ENCODE results near the gene LSR. TPM values are rescaled to one million over a fixed set of nuclear protein-coding genes. Genes with fewer than 3 reads are reported as not detected.

The LSR gene
- total and polyA plus RNA-seq, 2 experiments from 2014 or later: 116 to 212 TPM

DNA sequence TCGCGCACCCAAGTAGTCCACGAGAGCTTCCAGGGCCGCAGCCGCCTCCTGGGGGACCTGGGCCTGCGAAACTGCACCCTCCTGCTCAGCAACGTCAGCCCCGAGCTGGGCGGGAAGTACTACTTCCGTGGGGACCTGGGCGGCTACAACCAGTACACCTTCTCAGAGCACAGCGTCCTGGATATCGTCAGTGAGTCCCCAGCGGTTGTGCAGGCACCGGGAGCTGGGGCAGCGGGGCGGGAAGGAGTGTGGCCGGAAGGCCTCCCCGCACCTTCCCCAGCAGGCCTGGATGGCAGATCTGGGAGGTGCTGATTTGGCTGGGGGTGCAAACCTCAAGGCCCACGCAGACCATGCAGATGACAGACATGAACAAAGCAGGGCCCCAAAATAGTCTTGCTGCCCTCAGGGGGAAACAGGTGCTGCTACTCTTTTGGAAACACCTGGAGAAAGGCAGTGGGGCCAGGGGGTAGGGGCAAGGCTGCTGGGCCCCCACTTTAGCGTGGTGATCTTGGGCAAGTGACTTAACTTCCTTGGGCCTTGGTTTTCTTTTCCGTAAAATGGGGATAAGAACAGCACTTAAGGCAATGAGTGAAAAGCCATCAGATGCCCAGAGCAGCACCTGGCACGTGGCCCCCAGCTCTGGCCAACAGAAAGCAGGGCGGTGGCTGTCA lies 47.1 kb downstream of the LSR start (continued):
- TF ChIP-seq, protein P1, sequence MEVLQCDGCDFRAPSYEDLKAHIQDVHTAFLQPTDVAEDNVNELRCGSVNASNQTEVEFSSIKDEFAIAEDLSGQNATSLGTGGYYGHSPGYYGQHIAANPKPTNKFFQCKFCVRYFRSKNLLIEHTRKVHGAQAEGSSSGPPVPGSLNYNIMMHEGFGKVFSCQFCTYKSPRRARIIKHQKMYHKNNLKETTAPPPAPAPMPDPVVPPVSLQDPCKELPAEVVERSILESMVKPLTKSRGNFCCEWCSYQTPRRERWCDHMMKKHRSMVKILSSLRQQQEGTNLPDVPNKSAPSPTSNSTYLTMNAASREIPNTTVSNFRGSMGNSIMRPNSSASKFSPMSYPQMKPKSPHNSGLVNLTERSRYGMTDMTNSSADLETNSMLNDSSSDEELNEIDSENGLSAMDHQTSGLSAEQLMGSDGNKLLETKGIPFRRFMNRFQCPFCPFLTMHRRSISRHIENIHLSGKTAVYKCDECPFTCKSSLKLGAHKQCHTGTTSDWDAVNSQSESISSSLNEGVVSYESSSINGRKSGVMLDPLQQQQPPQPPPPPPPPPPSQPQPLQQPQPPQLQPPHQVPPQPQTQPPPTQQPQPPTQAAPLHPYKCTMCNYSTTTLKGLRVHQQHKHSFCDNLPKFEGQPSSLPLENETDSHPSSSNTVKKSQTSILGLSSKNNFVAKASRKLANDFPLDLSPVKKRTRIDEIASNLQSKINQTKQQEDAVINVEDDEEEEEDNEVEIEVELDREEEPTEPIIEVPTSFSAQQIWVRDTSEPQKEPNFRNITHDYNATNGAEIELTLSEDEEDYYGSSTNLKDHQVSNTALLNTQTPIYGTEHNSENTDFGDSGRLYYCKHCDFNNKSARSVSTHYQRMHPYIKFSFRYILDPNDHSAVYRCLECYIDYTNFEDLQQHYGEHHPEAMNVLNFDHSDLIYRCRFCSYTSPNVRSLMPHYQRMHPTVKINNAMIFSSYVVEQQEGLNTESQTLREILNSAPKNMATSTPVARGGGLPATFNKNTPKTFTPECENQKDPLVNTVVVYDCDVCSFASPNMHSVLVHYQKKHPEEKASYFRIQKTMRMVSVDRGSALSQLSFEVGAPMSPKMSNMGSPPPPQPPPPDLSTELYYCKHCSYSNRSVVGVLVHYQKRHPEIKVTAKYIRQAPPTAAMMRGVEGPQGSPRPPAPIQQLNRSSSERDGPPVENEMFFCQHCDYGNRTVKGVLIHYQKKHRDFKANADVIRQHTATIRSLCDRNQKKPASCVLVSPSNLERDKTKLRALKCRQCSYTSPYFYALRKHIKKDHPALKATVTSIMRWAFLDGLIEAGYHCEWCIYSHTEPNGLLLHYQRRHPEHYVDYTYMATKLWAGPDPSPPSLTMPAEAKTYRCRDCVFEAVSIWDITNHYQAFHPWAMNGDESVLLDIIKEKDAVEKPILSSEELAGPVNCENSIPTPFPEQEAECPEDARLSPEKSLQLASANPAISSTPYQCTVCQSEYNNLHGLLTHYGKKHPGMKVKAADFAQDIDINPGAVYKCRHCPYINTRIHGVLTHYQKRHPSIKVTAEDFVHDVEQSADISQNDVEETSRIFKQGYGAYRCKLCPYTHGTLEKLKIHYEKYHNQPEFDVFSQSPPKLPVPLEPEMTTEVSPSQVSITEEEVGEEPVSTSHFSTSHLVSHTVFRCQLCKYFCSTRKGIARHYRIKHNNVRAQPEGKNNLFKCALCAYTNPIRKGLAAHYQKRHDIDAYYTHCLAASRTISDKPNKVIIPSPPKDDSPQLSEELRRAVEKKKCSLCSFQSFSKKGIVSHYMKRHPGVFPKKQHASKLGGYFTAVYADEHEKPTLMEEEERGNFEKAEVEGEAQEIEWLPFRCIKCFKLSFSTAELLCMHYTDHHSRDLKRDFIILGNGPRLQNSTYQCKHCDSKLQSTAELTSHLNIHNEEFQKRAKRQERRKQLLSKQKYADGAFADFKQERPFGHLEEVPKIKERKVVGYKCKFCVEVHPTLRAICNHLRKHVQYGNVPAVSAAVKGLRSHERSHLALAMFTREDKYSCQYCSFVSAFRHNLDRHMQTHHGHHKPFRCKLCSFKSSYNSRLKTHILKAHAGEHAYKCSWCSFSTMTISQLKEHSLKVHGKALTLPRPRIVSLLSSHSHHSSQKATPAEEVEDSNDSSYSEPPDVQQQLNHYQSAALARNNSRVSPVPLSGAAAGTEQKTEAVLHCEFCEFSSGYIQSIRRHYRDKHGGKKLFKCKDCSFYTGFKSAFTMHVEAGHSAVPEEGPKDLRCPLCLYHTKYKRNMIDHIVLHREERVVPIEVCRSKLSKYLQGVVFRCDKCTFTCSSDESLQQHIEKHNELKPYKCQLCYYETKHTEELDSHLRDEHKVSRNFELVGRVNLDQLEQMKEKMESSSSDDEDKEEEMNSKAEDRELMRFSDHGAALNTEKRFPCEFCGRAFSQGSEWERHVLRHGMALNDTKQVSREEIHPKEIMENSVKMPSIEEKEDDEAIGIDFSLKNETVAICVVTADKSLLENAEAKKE (CRISPR knock-in tag; IDR thresholded peaks at IDR 0.05): no peak
- TF ChIP-seq JUNB (IDR thresholded peaks at IDR 0.05; ENCODE audit: unreplicated experiment): no peak

DNA sequence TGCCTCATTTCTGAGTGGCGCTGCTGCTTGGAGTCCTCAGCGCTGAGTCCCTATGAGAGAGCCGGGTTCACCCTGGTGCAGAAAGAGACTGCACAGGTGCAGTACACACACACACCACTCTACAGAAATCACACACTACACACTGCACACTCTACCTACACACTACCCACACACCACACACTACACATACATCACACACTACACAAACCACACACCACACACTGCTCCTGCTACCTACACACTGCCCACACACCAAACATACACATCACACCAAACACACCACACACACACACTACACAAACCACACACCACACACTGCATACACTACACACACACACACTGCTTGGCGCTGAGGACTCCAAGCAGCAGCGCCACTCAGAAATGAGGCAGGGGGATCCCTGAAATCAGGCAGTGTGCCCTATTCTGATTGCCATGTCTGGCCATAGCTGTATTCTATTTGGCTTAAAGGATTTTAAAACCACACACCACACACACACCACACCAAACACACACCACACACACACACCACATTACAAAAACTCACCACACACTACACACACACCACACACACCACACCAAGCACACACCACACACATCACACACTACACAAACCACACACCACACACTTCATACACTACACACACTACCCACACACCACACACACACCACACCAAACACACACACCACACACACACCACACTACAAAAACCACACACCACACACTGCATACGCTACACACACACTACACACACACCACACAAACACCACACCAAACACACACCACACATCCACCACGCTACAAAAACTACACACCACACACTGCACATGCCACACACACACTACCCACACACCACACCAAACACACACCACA lies 48.1 kb downstream of the LSR start:
- peaks cover 5% of the 10 kb centered on the region for H3K27me3 Mint-ChIP-seq (ENCODE audit: insufficient read depth, low read depth, poor library complexity)
- no peak overlapping the region for H3K27ac ChIP-seq (ENCODE audit: low read depth)
- ATAC-seq: no peak
- TF ChIP-seq JUNB (IDR thresholded peaks at IDR 0.05; ENCODE audit: unreplicated experiment): no peak
- TF ChIP-seq ZNF331 (CRISPR knock-in tag; IDR thresholded peaks at IDR 0.05; ENCODE audit: low read depth): no peak
- no peak for TF ChIP-seq STAT1 (IDR thresholded peaks at IDR 0.05; ENCODE audit: unreplicated experiment)
- TF ChIP-seq EZH2 (IDR thresholded peaks at IDR 0.05; ENCODE audit: low read depth, unreplicated experiment): no peak
- TF ChIP-seq, protein P2, sequence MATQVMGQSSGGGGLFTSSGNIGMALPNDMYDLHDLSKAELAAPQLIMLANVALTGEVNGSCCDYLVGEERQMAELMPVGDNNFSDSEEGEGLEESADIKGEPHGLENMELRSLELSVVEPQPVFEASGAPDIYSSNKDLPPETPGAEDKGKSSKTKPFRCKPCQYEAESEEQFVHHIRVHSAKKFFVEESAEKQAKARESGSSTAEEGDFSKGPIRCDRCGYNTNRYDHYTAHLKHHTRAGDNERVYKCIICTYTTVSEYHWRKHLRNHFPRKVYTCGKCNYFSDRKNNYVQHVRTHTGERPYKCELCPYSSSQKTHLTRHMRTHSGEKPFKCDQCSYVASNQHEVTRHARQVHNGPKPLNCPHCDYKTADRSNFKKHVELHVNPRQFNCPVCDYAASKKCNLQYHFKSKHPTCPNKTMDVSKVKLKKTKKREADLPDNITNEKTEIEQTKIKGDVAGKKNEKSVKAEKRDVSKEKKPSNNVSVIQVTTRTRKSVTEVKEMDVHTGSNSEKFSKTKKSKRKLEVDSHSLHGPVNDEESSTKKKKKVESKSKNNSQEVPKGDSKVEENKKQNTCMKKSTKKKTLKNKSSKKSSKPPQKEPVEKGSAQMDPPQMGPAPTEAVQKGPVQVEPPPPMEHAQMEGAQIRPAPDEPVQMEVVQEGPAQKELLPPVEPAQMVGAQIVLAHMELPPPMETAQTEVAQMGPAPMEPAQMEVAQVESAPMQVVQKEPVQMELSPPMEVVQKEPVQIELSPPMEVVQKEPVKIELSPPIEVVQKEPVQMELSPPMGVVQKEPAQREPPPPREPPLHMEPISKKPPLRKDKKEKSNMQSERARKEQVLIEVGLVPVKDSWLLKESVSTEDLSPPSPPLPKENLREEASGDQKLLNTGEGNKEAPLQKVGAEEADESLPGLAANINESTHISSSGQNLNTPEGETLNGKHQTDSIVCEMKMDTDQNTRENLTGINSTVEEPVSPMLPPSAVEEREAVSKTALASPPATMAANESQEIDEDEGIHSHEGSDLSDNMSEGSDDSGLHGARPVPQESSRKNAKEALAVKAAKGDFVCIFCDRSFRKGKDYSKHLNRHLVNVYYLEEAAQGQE (IDR thresholded peaks at IDR 0.05; ENCODE audit: unreplicated experiment): no peak
- TF ChIP-seq NANOG (IDR thresholded peaks at IDR 0.05; ENCODE audit: borderline replicate concordance): no peak
- TF ChIP-seq, protein P3, sequence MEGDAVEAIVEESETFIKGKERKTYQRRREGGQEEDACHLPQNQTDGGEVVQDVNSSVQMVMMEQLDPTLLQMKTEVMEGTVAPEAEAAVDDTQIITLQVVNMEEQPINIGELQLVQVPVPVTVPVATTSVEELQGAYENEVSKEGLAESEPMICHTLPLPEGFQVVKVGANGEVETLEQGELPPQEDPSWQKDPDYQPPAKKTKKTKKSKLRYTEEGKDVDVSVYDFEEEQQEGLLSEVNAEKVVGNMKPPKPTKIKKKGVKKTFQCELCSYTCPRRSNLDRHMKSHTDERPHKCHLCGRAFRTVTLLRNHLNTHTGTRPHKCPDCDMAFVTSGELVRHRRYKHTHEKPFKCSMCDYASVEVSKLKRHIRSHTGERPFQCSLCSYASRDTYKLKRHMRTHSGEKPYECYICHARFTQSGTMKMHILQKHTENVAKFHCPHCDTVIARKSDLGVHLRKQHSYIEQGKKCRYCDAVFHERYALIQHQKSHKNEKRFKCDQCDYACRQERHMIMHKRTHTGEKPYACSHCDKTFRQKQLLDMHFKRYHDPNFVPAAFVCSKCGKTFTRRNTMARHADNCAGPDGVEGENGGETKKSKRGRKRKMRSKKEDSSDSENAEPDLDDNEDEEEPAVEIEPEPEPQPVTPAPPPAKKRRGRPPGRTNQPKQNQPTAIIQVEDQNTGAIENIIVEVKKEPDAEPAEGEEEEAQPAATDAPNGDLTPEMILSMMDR (conservative IDR thresholded peaks at IDR 0.05; ENCODE audit: low read depth in 2 of 2): no peak
- no peak for TF ChIP-seq EZH2phosphoT487 (IDR thresholded peaks at IDR 0.05; ENCODE audit: unreplicated experiment)
- no peak for TF ChIP-seq ZNF114 (CRISPR knock-in tag; IDR thresholded peaks at IDR 0.05)

More for the DNA sequence above, 48.1 kb downstream of the LSR start:
- no peaks in the 10 kb centered on the region for H3K36me3 Mint-ChIP-seq (ENCODE audit: low read depth)
- no peak overlapping the region for H3K4me3 Mint-ChIP-seq
- no peak overlapping the region for H3K4me3 ChIP-seq
- H3F3A ChIP-seq (replicated peaks; ENCODE audit: low read depth): peaks cover 13% of the 10 kb centered on the region
- no peak overlapping the region for H3K27ac Mint-ChIP-seq
- H3K4me1 Mint-ChIP-seq: peaks cover 11% of the 10 kb centered on the region
- H3K9me2 ChIP-seq (ENCODE audit: insufficient read depth): no peaks in the 10 kb centered on the region
- H3K27me3 ChIP-seq (ENCODE audit: insufficient read depth): no peaks in the 10 kb centered on the region
- DNase-seq (ENCODE audit: low spot score): no peak
- no peaks in the 10 kb centered on the region for H4K20me1 ChIP-seq (replicated peaks; ENCODE audit: insufficient read depth)
- H3K4me1 ChIP-seq (ENCODE audit: insufficient read depth): peaks cover 25% of the 10 kb centered on the region
- no peaks in the 10 kb centered on the region for H3K9me3 Mint-ChIP-seq
- no peak overlapping the region for H2AFZ ChIP-seq
- H3K36me3 ChIP-seq (ENCODE audit: insufficient read depth): no peaks in the 10 kb centered on the region
- no peak overlapping the region for H3K4me2 ChIP-seq
- no peaks in the 10 kb centered on the region for H3K79me2 ChIP-seq (replicated peaks; ENCODE audit: insufficient read depth)
